NB4 (cell line): ENCODE data around the gene AKT1S1.
A peak's percentile ranks its signal among the peaks of the same experiment; 100 is the strongest.

Experiments
- DNase-seq: peaks from one replicate; pipeline ENCODE4 v3.0.0; 2010; ENCODE audit warnings: low read depth
- H3K4me3 ChIP-seq: one replicate; pipeline ENCODE4 v1.5.1; 2011; ENCODE audit warnings: mild to moderate bottlenecking, low read depth, low read length, moderate library complexity
- CTCF ChIP-seq: IDR thresholded peaks from one replicate; pipeline ENCODE4 v1.5.1; 2012; ENCODE audit warnings: low read depth, low read length
- MAX ChIP-seq: IDR thresholded peaks from 2 replicates; pipeline ENCODE4 v1.6.1; 2011; ENCODE audit warnings: low read depth, low read length
- MYC ChIP-seq: IDR thresholded peaks from 2 replicates; pipeline ENCODE4 v1.6.1; 2011; ENCODE audit warnings: low read depth, low read length
- POLR2A ChIP-seq: IDR thresholded peaks from 2 replicates; pipeline ENCODE4 v1.6.1; 2011; ENCODE audit warnings: mild to moderate bottlenecking; ENCODE audit not compliant: insufficient read length; ENCODE audit errors: extremely low read depth

AKT1S1 gene

GRCh38 chr19:49873129-49873521, 4.0 kb downstream of the AKT1S1 start:
- DNase-seq, result no peak
- TF ChIP-seq CTCF, result no peak
- TF ChIP-seq POLR2A, result no peak
- no peak for TF ChIP-seq MAX
- TF ChIP-seq MYC, result no peak
- H3K4me3 ChIP-seq, result no peak overlapping the region

GRCh38 chr19:49872245-49873128, 4.7 kb downstream of the AKT1S1 start:
- DNase-seq, result no peak
- no peak for TF ChIP-seq MYC
- TF ChIP-seq POLR2A, result no peak
- TF ChIP-seq CTCF, result no peak
- no peak for TF ChIP-seq MAX
- no peak overlapping the region for H3K4me3 ChIP-seq

- no peak for TF ChIP-seq MAX
- no peak for TF ChIP-seq POLR2A
- no peak for TF ChIP-seq MYC
- no peak for TF ChIP-seq CTCF
- H3K4me3 ChIP-seq, result no peak overlapping the region
- DNase-seq, result no peak
Measured at GRCh38 chr19:49871349-49871985, 5.7 kb downstream of the AKT1S1 start.

GRCh38 chr19:49870309-49870901, 6.8 kb downstream of the AKT1S1 start:
- DNase-seq, result no peak
- TF ChIP-seq CTCF (no peak), POLR2A (no peak), MAX (no peak), MYC (no peak)
- H3K4me3 ChIP-seq, result peak overlapping the region; percentile 59

- peak; percentile 99 for DNase-seq
- TF ChIP-seq POLR2A, result peak; percentile 31
- no peak for TF ChIP-seq CTCF
- peak overlapping the region; percentile 59 for H3K4me3 ChIP-seq
Measured at GRCh38 chr19:49869484-49870308, 7.5 kb downstream of the AKT1S1 start.
